SU-DHL-6 (cell line): ENCODE measurements around the gene SPEF2.

ENCODE experiments used
- H2AFZ ChIP-seq: fragments of 200-600 bp; sonication (generic); 2 replicates; pipeline ENCODE4 v1.6.1; 2014; ENCODE audit warnings: low read depth, mild to moderate bottlenecking, moderate library complexity, mixed read lengths, antibody characterized with exemption, low read length; ENCODE audit not compliant: severe bottlenecking
- H3F3A ChIP-seq: fragments of 200-600 bp; shearing (Covaris generic); 2 replicates; pipeline ENCODE4 v1.6.0; 2016; ENCODE audit warnings: antibody characterized with exemption, mild to moderate bottlenecking; ENCODE audit not compliant: insufficient read depth
- H3K27ac ChIP-seq: fragments of 200-600 bp; sonication (generic); 2 replicates; pipeline ENCODE4 v1.5.1; 2016; ENCODE audit warnings: low read depth, mild to moderate bottlenecking, low read length, moderate library complexity, mixed read lengths
- H3K27me3 ChIP-seq: fragments of 200-600 bp; sonication (generic), shearing (Covaris generic); 2 replicates; pipeline ENCODE4 v1.6.0; 2014; ENCODE audit warnings: mild to moderate bottlenecking, low read length
- H3K36me3 ChIP-seq: fragments of 200-600 bp; sonication (generic); 2 replicates; pipeline ENCODE4 v1.6.1; 2014; ENCODE audit warnings: mild to moderate bottlenecking, low read length, mixed read lengths
- H3K4me2 ChIP-seq: fragments of 300-600, 200-600 bp; shearing (Covaris generic), sonication (generic); 2 replicates; pipeline ENCODE4 v1.6.0; 2014; ENCODE audit warnings: low read length, low read depth, mild to moderate bottlenecking; ENCODE audit not compliant: poor library complexity, severe bottlenecking
- H3K4me3 ChIP-seq: fragments of 200-600 bp; sonication (generic); 2 replicates; pipeline ENCODE4 v1.5.1; 2014; ENCODE audit warnings: antibody characterized with exemption, low read length, mild to moderate bottlenecking, mixed read lengths; ENCODE audit not compliant: insufficient read depth, poor library complexity, severe bottlenecking
- H3K79me2 ChIP-seq: fragments of 200-600 bp; sonication (generic); 2 replicates; pipeline ENCODE4 v1.6.1; 2014; ENCODE audit warnings: mild to moderate bottlenecking, low read length, moderate library complexity; ENCODE audit not compliant: insufficient read depth
- H3K9ac ChIP-seq: fragments of 200-600 bp; sonication (generic); 2 replicates; pipeline ENCODE4 v1.7.0; 2014; ENCODE audit warnings: mild to moderate bottlenecking, low read length
- H3K9me2 ChIP-seq: fragments of 200-600 bp; sonication (generic); replicated peaks from 2 replicates; pipeline ENCODE4 v1.6.1; 2014; ENCODE audit warnings: low read length; ENCODE audit not compliant: insufficient read depth
- H3K9me3 ChIP-seq: fragments of 200-600 bp; sonication (generic); 2 replicates; pipeline ENCODE4 v1.6.1; 2014; ENCODE audit warnings: low read length, mixed read lengths; ENCODE audit not compliant: insufficient read depth
- H4K20me1 ChIP-seq: fragments of 200-600 bp; sonication (generic); 2 replicates; pipeline ENCODE4 v1.6.1; 2014; ENCODE audit warnings: low read depth, mild to moderate bottlenecking, antibody characterized with exemption, low read length, moderate library complexity, mixed read lengths
- EZH2phosphoT487 ChIP-seq: fragments of 200-600 bp; sonication (generic), shearing (Covaris generic); conservative IDR thresholded peaks from 2 replicates; pipeline ENCODE4 v1.6.1; 2018; ENCODE audit warnings: mild to moderate bottlenecking, antibody characterized with exemption, low read length, moderate library complexity, mixed read lengths
- TF ChIP-seq, protein P1 (sequence below): fragments of 200-600 bp; sonication (generic); IDR thresholded peaks from one replicate; pipeline ENCODE4 v1.5.1; 2017; ENCODE audit warnings: antibody characterized with exemption, mild to moderate bottlenecking, low read length, moderate library complexity; ENCODE audit not compliant: insufficient read depth, poor library complexity, severe bottlenecking

Gene SPEF2

DNA sequence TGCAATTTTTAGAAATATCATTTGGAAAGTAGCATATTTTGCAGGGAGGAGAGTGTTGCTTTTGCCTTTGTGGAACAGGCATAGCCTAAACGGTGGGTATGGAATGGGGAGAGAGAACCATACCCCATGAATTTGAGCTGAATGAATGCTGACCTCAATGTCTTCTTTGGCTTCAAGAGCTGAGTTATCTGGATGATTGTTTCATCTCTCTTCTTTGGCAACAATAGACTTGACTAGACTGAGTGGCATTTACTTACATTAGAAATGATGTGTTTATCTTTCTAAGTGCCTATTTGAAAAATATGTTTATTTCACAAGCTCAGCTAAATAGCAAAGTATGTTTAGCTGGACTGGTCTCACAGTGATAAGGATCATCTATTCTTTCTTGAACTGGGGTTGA, 42.8 kb downstream of the SPEF2 start:
- no peak overlapping the region for H3K27ac ChIP-seq
- H3K9me3 ChIP-seq: no peaks in the 10 kb centered on the region
- H3K4me2 ChIP-seq: no peak overlapping the region
- H3K9ac ChIP-seq: no peak overlapping the region
- no peak overlapping the region for H2AFZ ChIP-seq
- no peaks in the 10 kb centered on the region for H4K20me1 ChIP-seq
- H3K4me3 ChIP-seq: no peak overlapping the region
- H3K36me3 ChIP-seq: no peaks in the 10 kb centered on the region
- no peaks in the 10 kb centered on the region for H3K27me3 ChIP-seq
- no peaks in the 10 kb centered on the region for H3K79me2 ChIP-seq
- TF ChIP-seq EZH2phosphoT487: no peak
- TF ChIP-seq, protein P1, sequence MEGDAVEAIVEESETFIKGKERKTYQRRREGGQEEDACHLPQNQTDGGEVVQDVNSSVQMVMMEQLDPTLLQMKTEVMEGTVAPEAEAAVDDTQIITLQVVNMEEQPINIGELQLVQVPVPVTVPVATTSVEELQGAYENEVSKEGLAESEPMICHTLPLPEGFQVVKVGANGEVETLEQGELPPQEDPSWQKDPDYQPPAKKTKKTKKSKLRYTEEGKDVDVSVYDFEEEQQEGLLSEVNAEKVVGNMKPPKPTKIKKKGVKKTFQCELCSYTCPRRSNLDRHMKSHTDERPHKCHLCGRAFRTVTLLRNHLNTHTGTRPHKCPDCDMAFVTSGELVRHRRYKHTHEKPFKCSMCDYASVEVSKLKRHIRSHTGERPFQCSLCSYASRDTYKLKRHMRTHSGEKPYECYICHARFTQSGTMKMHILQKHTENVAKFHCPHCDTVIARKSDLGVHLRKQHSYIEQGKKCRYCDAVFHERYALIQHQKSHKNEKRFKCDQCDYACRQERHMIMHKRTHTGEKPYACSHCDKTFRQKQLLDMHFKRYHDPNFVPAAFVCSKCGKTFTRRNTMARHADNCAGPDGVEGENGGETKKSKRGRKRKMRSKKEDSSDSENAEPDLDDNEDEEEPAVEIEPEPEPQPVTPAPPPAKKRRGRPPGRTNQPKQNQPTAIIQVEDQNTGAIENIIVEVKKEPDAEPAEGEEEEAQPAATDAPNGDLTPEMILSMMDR: no peak
- H3F3A ChIP-seq: no peaks in the 10 kb centered on the region
- H3K9me2 ChIP-seq: no peaks in the 10 kb centered on the region

DNA sequence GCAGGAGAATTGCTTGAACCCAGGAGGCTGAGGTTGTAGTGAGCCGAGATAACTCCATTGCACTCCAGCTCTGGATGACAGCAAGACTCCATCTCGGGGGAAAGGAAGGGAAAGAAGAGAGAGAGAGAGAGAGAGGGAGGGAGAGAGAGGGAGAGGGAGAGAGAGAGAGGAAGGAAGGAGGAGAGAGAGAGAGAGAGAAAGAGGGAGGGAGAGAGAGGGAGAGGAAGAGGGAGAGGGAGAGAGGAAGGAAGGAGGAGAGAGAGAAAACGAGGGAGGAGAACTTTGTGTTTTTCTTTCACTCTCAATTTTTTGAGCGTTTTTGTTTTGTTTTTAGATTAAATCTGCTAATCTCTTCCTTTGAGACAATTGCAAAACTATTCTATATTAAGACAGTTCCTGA, 46.9 kb downstream of the SPEF2 start:
- H2AFZ ChIP-seq: no peak overlapping the region
- no peak for TF ChIP-seq EZH2phosphoT487
- TF ChIP-seq, protein P1: no peak
- H3K9me2 ChIP-seq: no peaks in the 10 kb centered on the region
- H3K79me2 ChIP-seq: no peaks in the 10 kb centered on the region
- no peak overlapping the region for H3K4me3 ChIP-seq
- H3K36me3 ChIP-seq: no peaks in the 10 kb centered on the region
- no peaks in the 10 kb centered on the region for H3K27me3 ChIP-seq
- no peak overlapping the region for H3K27ac ChIP-seq
- H3K9ac ChIP-seq: no peak overlapping the region
- no peaks in the 10 kb centered on the region for H3F3A ChIP-seq
- H3K4me2 ChIP-seq: no peak overlapping the region
- H3K9me3 ChIP-seq: no peaks in the 10 kb centered on the region
- no peaks in the 10 kb centered on the region for H4K20me1 ChIP-seq

DNA sequence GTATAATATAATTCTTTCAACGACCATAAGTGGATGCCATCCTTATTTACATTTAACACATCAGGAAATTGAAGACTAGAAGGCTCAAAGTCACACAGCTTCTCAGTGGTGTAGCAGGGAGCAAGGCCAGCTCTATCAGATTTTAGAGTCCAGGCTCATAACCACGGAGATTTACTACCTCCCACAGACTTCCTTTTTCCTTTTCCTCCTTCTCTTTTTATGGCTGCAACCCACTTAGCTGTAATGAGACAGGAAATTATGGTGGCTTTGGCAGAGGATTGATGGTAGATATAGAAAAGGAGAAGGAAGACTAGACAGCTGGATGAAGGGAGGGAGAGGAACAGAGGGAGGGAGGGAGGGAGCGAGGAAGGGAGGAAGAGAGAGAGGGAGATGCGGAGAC, 47.4 kb downstream of the SPEF2 start:
- no peaks in the 10 kb centered on the region for H3K9me2 ChIP-seq
- no peaks in the 10 kb centered on the region for H3K79me2 ChIP-seq
- H3K27ac ChIP-seq: no peak overlapping the region
- H3F3A ChIP-seq: no peaks in the 10 kb centered on the region
- H3K9ac ChIP-seq: no peak overlapping the region
- TF ChIP-seq, protein P1: no peak
- TF ChIP-seq EZH2phosphoT487: no peak
- no peaks in the 10 kb centered on the region for H3K9me3 ChIP-seq
- H3K36me3 ChIP-seq: no peaks in the 10 kb centered on the region
- H2AFZ ChIP-seq: no peak overlapping the region
- no peak overlapping the region for H3K4me3 ChIP-seq
- H3K4me2 ChIP-seq: no peak overlapping the region
- no peaks in the 10 kb centered on the region for H3K27me3 ChIP-seq
- no peaks in the 10 kb centered on the region for H4K20me1 ChIP-seq

DNA sequence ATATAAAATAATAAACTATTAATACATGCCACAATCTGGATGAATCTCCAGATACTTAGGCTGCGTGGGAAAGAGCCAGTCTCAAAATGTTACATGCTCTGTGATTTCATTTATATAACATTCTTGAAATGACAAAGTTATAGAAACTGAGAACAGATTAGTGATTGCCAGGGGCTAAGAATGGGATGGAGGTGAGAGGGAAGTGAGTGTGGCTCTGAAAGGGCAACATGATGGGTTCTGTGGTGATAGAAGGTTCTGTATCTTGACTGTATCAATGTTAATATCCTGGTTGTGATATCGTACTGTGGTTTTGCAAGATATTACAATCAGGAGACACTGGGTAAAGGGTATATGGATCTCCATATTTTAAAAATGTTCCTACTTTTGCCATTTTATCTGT, 50.7 kb downstream of the SPEF2 start:
- Histone ChIP-seq H3K9me3 (no peaks in the 10 kb centered on the region), H3K4me2 (no peak overlapping the region), H3K27ac (no peak overlapping the region), H3F3A (no peaks in the 10 kb centered on the region), H3K79me2 (no peaks in the 10 kb centered on the region), H3K9ac (no peak overlapping the region), H3K4me3 (no peak overlapping the region), H2AFZ (no peak overlapping the region), H3K27me3 (no peaks in the 10 kb centered on the region), H3K36me3 (no peaks in the 10 kb centered on the region), H4K20me1 (no peaks in the 10 kb centered on the region), H3K9me2 (no peaks in the 10 kb centered on the region)
- TF ChIP-seq, protein P1: no peak
- TF ChIP-seq EZH2phosphoT487: no peak
